Stomach (tissue), 4 donors: ENCODE measurements around the gene EIF2S1.

Source experiments
- EP300 ChIP-seq: sonication (generic); formaldehyde crosslinking; IDR thresholded peaks from one replicate; pipeline ENCODE4 v1.6.1; 2017; ENCODE audit warnings: antibody characterized with exemption
- POLR2A ChIP-seq, 4 donors: fragments of 450-650 bp; IDR thresholded peaks; one replicate each; pipeline ENCODE4 v1.6.1; 2016; ENCODE audit warnings: antibody characterized with exemption in 4 of 4, control low read depth in 2 of 4, mild to moderate bottlenecking in 1 of 4, moderate library complexity in 1 of 4
- POLR2AphosphoS5 ChIP-seq, 3 donors: sonication (generic); formaldehyde crosslinking; IDR thresholded peaks; one replicate each; pipeline ENCODE4 v1.6.1; 2016; ENCODE audit warnings: antibody characterized with exemption in 3 of 3
- TF ChIP-seq, protein P1 (sequence below), 7 experiments: fragments of 450-650 bp in 4 of 7; fragments of 200-600 bp in 3 of 7; sonication (generic) in 3 of 7; IDR thresholded peaks; one replicate each; pipeline ENCODE4 v1.5.1; 2016 to 2019; ENCODE audit warnings: antibody characterized with exemption in 7 of 7, control low read depth in 2 of 7, mild to moderate bottlenecking in 1 of 7

DNA sequence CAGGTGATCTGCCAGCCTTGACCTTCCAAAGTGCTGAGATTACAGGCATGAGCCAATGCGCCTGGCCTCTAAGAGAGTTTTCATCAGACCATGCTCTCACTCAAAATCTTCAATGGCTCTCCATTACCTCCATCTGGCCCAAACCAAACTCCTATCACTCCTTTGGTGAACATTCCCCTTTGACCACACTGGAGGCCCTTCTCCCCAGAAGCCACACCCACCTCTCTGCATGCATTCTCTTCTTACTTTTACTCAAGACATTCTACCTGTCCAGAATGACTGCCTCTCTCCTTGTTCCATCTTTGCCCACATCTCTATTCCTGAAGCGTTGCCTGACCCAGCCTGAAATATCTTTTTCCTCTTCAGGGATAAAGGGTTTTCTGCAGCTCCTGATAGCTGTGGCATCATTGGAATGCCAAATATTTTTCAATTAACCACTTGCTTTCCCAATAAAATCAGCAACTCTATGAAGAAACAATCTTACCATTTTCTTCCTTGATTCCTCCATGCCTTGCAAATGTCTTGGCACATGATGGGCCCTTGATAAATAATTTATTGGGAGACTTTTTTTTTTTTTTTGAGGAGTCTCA is 36.3 kb downstream of the EIF2S1 start:
- TF ChIP-seq, protein P1, sequence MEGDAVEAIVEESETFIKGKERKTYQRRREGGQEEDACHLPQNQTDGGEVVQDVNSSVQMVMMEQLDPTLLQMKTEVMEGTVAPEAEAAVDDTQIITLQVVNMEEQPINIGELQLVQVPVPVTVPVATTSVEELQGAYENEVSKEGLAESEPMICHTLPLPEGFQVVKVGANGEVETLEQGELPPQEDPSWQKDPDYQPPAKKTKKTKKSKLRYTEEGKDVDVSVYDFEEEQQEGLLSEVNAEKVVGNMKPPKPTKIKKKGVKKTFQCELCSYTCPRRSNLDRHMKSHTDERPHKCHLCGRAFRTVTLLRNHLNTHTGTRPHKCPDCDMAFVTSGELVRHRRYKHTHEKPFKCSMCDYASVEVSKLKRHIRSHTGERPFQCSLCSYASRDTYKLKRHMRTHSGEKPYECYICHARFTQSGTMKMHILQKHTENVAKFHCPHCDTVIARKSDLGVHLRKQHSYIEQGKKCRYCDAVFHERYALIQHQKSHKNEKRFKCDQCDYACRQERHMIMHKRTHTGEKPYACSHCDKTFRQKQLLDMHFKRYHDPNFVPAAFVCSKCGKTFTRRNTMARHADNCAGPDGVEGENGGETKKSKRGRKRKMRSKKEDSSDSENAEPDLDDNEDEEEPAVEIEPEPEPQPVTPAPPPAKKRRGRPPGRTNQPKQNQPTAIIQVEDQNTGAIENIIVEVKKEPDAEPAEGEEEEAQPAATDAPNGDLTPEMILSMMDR (IDR thresholded peaks at IDR 0.05): no peak
- TF ChIP-seq POLR2A (IDR thresholded peaks at IDR 0.05): no peak
- TF ChIP-seq EP300: no peak
- no peak for TF ChIP-seq POLR2AphosphoS5 (IDR thresholded peaks at IDR 0.05)
